H9 (cell line): Measurements from ENCODE around the gene GASK1B. TPM values are rescaled to one million over a fixed set of nuclear protein-coding genes. Genes with fewer than 3 reads are reported as not detected.

Experiments used
- DNase-seq: peaks from one replicate; pipeline ENCODE4 v3.0.0-alpha.2; 2017
- H2AFZ ChIP-seq: one replicate; pipeline ENCODE4 v1.6.1; 2013; ENCODE audit warnings: mild to moderate bottlenecking, low read length, control low read depth, moderate library complexity
- H2AK5ac ChIP-seq: 2 replicates; pipeline ENCODE4 v1.6.1; 2013; ENCODE audit warnings: low read length, control low read depth, mixed read lengths; ENCODE audit not compliant: insufficient read length
- H2BK120ac ChIP-seq: one replicate; pipeline ENCODE4 v1.6.1; 2013; ENCODE audit warnings: low read depth, mild to moderate bottlenecking, low read length, control low read depth, inconsistent platforms; ENCODE audit not compliant: poor library complexity, severe bottlenecking
- H2BK12ac ChIP-seq: 2 replicates; pipeline ENCODE4 v1.6.1; 2013; ENCODE audit warnings: low read length, control low read depth, mixed read lengths, low read depth; ENCODE audit not compliant: insufficient read length
- H2BK15ac ChIP-seq: 2 replicates; pipeline ENCODE4 v1.6.1; 2013; ENCODE audit warnings: low read depth, low read length, control low read depth
- H2BK20ac ChIP-seq: one replicate; pipeline ENCODE4 v1.6.1; 2013; ENCODE audit warnings: low read depth, mild to moderate bottlenecking, low read length, control low read depth, inconsistent platforms; ENCODE audit not compliant: poor library complexity, severe bottlenecking
- H2BK5ac ChIP-seq: 2 replicates; pipeline ENCODE4 v1.6.1; 2013; ENCODE audit warnings: low read length, control low read depth, mixed read lengths; ENCODE audit not compliant: insufficient read length
- H3K14ac ChIP-seq: 2 replicates; pipeline ENCODE4 v1.6.1; 2013; ENCODE audit warnings: low read length, control low read depth; ENCODE audit not compliant: insufficient read depth
- H3K18ac ChIP-seq: 2 replicates; pipeline ENCODE4 v1.6.1; 2013; ENCODE audit warnings: low read depth, mild to moderate bottlenecking, mixed read lengths, low read length, control low read depth; ENCODE audit not compliant: insufficient read length
- H3K23ac ChIP-seq: 2 replicates; pipeline ENCODE4 v1.6.1; 2013; ENCODE audit warnings: low read length, control low read depth, mixed read lengths, low read depth; ENCODE audit not compliant: insufficient read length
- H3K23me2 ChIP-seq: 2 replicates; pipeline ENCODE4 v1.6.1; 2013; ENCODE audit warnings: low read depth, mild to moderate bottlenecking, mixed read lengths, low read length, control low read depth; ENCODE audit not compliant: insufficient read length, poor library complexity, severe bottlenecking
- H3K27ac ChIP-seq: 2 replicates; pipeline ENCODE4 v1.5.1; 2013; ENCODE audit warnings: low read length, control low read depth, mixed read lengths, low read depth; ENCODE audit not compliant: insufficient read length
- H3K27me3 ChIP-seq: 2 replicates; pipeline ENCODE4 v1.6.1; 2013; ENCODE audit warnings: low read length, control low read depth, inconsistent platforms; ENCODE audit not compliant: insufficient read depth
- H3K4ac ChIP-seq: 2 replicates; pipeline ENCODE4 v1.6.1; 2013; ENCODE audit warnings: low read depth, mild to moderate bottlenecking, control low read depth, inconsistent platforms, low read length, moderate library complexity
- H3K4me1 ChIP-seq: 2 replicates; pipeline ENCODE4 v1.6.1; 2013; ENCODE audit warnings: low read length, control low read depth, inconsistent platforms; ENCODE audit not compliant: insufficient read depth
- H3K4me2 ChIP-seq: 2 replicates; pipeline ENCODE4 v1.6.1; 2013; ENCODE audit warnings: low read length, control low read depth, mixed read lengths; ENCODE audit not compliant: insufficient read length, insufficient read depth
- H3K56ac ChIP-seq: 2 replicates; pipeline ENCODE4 v1.6.1; 2013; ENCODE audit warnings: low read depth, mild to moderate bottlenecking, mixed read lengths, low read length, control low read depth; ENCODE audit not compliant: insufficient read length
- H3K79me1 ChIP-seq: 2 replicates; pipeline ENCODE4 v1.6.1; 2013; ENCODE audit warnings: low read depth, mild to moderate bottlenecking, moderate library complexity, low read length, control low read depth, inconsistent platforms; ENCODE audit not compliant: insufficient read depth, poor library complexity, severe bottlenecking
- H3K79me2 ChIP-seq: 2 replicates; pipeline ENCODE4 v1.6.1; 2013; ENCODE audit warnings: low read length, control low read depth, inconsistent platforms; ENCODE audit not compliant: insufficient read depth
- H3K9ac ChIP-seq: 2 replicates; pipeline ENCODE4 v1.6.1; 2013; ENCODE audit warnings: low read length, control low read depth, mixed read lengths; ENCODE audit not compliant: insufficient read length; ENCODE audit errors: extremely low read depth
- H3K9me3 ChIP-seq: one replicate; pipeline ENCODE4 v1.6.1; 2013; ENCODE audit warnings: low read depth, low read length, inconsistent platforms; ENCODE audit not compliant: control insufficient read depth
- H3T11ph ChIP-seq: one replicate; pipeline ENCODE4 v1.6.1; 2013; ENCODE audit warnings: mild to moderate bottlenecking, low read length, control low read depth, inconsistent platforms
- H4K20me1 ChIP-seq: one replicate; pipeline ENCODE4 v1.6.1; 2013; ENCODE audit not compliant: control insufficient read depth, insufficient read length, insufficient read depth
- H4K5ac ChIP-seq: 2 replicates; pipeline ENCODE4 v1.6.1; 2013; ENCODE audit warnings: low read depth, mild to moderate bottlenecking, mixed read lengths, low read length, control low read depth; ENCODE audit not compliant: insufficient read length
- H4K8ac ChIP-seq: replicated peaks from 2 replicates; pipeline ENCODE4 v1.6.1; 2013; ENCODE audit warnings: low read length, control low read depth, mixed read lengths, low read depth; ENCODE audit not compliant: insufficient read length
- H4K91ac ChIP-seq: 2 replicates; pipeline ENCODE4 v1.6.1; 2013; ENCODE audit warnings: low read depth, mild to moderate bottlenecking, moderate library complexity, mixed read lengths, low read length, control low read depth; ENCODE audit not compliant: insufficient read length
- H3K27ac Mint-ChIP-seq, 3 experiments: 2 replicates in 2 of 3; 3 replicates in 1 of 3; pipeline ENCODE4 v1.8.0; 2020 to 2021; ENCODE audit warnings: mixed read lengths in 3 of 3, mild to moderate bottlenecking in 1 of 3, moderate library complexity in 1 of 3
- H3K27me3 Mint-ChIP-seq: 2 replicates; pipeline ENCODE4 v1.8.0; 2021; ENCODE audit warnings: low read depth, mild to moderate bottlenecking, moderate library complexity, mixed read lengths
- H3K36me3 Mint-ChIP-seq, 3 experiments: 2 replicates in 2 of 3; 3 replicates in 1 of 3; pipeline ENCODE4 v1.8.0; 2020 to 2021; ENCODE audit warnings: low read depth in 3 of 3, mixed read lengths in 3 of 3; ENCODE audit not compliant: insufficient read depth in 1 of 3
- H3K4me1 Mint-ChIP-seq, 2 experiments: 2 replicates each; pipeline ENCODE4 v1.8.0; 2020; ENCODE audit warnings: mixed read lengths in 2 of 2
- H3K4me3 Mint-ChIP-seq, 2 experiments: 2 replicates in 1 of 2; 3 replicates in 1 of 2; pipeline ENCODE4 v1.8.0; 2020 to 2021; ENCODE audit warnings: mild to moderate bottlenecking in 2 of 2, mixed read lengths in 2 of 2, moderate library complexity in 1 of 2
- H3K9me3 Mint-ChIP-seq, 2 experiments: 2 replicates in 1 of 2; 3 replicates in 1 of 2; pipeline ENCODE4 v1.8.0; 2020; ENCODE audit warnings: mild to moderate bottlenecking in 2 of 2, mixed read lengths in 2 of 2, moderate library complexity in 1 of 2
- CTCF ChIP-seq: fragments of 200-600 bp; sonication (generic); conservative IDR thresholded peaks from 3 replicates; pipeline ENCODE4 v1.8.0; 2021; ENCODE audit warnings: antibody characterized with exemption, mild to moderate bottlenecking
- WGBS: extraction: QIAGEN DNeasy Blood & Tissue Kit; methylation state at CpG from one replicate; pipeline ENCODE4 v1.1.7; 2013; ENCODE audit warnings: missing lambda C conversion rate, low lambda C conversion rate, mixed read lengths; ENCODE audit not compliant: insufficient read length; ENCODE audit errors: extremely low coverage; 5-methylcytosine and 5-hydroxymethylcytosine counted together
- total RNA-seq: library from RNA; stranded (reverse); gene quantifications from 2 replicates; pipeline ENCODE4 v1.2.1, GENCODE V29; 2021

Gene GASK1B
- total RNA-seq, 1 experiment from 2014 or later, result not detected

DNA sequence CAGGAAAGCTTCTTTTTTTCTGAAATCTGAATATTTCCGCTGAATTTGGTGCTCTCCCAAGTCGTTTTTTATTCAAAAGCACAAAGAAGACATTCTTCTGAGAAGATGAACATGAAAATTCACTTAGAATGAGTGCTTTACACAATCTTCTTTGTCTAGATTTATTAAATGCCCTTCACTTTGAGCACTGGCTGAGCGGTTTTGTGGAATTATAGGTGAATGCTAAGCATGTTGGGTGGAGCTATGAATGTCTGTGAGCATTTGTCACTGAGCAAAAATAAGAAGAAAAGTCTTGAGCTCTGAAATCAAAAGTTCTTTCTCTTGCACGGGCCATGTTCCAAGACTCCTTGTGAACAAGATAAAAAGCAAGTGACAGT is 13.1 kb downstream of the GASK1B start:
- no peak overlapping the region for H4K5ac ChIP-seq
- H3K27ac ChIP-seq, result no peak overlapping the region

More for the DNA sequence above, 13.1 kb downstream of the GASK1B start:
- H3K18ac ChIP-seq, result no peak overlapping the region
- TF ChIP-seq CTCF, result no peak
- no peak overlapping the region for H4K8ac ChIP-seq
- Mint-ChIP-seq H3K27me3 (no peaks in the 10 kb centered on the region), H3K36me3 (no peaks in the 10 kb centered on the region), H3K4me1 (peaks cover 6% of the 10 kb centered on the region in 2 experiments; a peak in 3 of 4 replicates), H3K9me3 (no peaks in the 10 kb centered on the region), H3K27ac (no peak overlapping the region), H3K4me3 (no peak overlapping the region)
- H2BK12ac ChIP-seq, result no peak overlapping the region
- H3K79me1 ChIP-seq, result no peaks in the 10 kb centered on the region
- no peak overlapping the region for H3K56ac ChIP-seq
- no peaks in the 10 kb centered on the region for H4K20me1 ChIP-seq
- no peaks in the 10 kb centered on the region for H3K27me3 ChIP-seq
- H4K91ac ChIP-seq, result no peak overlapping the region
- no peak overlapping the region for H2BK5ac ChIP-seq
- no peak overlapping the region for H3K9ac ChIP-seq
- H3T11ph ChIP-seq, result no peak overlapping the region
- no peak overlapping the region for H2AFZ ChIP-seq
- no peak for DNase-seq
- H3K4me2 ChIP-seq, result no peak overlapping the region
- H2BK120ac ChIP-seq, result no peak overlapping the region
- no peak overlapping the region for H2BK20ac ChIP-seq
- H2AK5ac ChIP-seq, result no peak overlapping the region
- H3K23me2 ChIP-seq, result no peaks in the 10 kb centered on the region
- H3K9me3 ChIP-seq, result no peaks in the 10 kb centered on the region
- no CpG with 5 or more reads among the region's 4 CpGs for WGBS
- no peak overlapping the region for H3K14ac ChIP-seq
- no peaks in the 10 kb centered on the region for H3K79me2 ChIP-seq
- H3K4ac ChIP-seq, result no peak overlapping the region
- no peaks in the 10 kb centered on the region; the same call in 1 of the 2 replicates for H3K4me1 ChIP-seq
- no peak overlapping the region for H3K23ac ChIP-seq
- H2BK15ac ChIP-seq, result no peak overlapping the region
